NAMALWA (cell line): ENCODE measurements around the gene SOX4.
"Not testable (repeated sequence)": the region's sequence is repeated elsewhere in the genome, so short reads cannot be mapped to it uniquely, and the experiment has no call there.

Source experiments
- DNase-seq: peaks from one replicate; pipeline ENCODE4 v3.0.0-alpha.2; 2015; ENCODE audit warnings: low spot score

Gene SOX4

DNA sequence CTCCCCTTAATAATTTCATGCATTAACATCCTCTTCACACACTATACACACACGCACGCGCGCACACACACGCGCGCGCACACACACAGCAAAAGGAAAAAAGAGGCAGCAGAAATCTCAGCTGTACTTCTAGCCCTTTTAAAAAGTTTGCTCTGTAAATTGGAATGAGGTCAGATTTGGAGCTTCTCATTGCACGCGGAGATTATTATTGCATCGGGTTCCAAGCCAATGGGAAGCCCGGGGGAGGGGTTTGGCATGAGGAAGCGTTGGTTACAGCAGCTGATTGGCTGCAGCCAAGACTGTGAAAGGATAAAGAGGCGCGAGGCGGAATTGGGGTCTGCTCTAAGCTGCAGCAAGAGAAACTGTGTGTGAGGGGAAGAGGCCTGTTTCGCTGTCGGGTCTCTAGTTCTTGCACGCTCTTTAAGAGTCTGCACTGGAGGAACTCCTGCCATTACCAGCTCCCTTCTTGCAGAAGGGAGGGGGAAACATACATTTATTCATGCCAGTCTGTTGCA is at the start of gene SOX4:
Gene SOX4, plus strand, starts transcription at position 340 of the 515 bp plus-strand sequence. CDS start 784 bp downstream, outside the sequence.
- DNase-seq: peak; percentile 96

DNA sequence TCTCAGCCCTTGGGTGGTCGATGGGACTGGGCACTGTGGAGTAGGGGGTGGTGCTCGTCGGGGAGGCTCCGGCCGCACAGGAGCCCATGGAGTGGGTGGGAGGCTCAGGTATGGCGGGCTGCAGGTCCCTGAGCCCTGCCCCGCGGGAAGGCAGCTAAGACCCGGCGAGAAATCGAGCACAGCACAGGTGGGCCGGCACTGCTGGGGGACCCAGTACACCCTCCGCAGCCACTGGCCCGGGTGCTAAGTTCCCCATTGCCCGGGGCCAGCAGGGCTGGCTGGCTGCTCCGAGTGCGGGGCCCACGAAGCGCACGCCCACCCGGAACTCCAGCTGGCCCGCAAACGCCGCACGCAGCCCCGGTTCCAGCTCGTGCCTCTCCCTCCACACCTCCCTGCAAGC is 41.3 kb upstream of the SOX4 start:
- DNase-seq: not testable (repeated sequence)

DNA sequence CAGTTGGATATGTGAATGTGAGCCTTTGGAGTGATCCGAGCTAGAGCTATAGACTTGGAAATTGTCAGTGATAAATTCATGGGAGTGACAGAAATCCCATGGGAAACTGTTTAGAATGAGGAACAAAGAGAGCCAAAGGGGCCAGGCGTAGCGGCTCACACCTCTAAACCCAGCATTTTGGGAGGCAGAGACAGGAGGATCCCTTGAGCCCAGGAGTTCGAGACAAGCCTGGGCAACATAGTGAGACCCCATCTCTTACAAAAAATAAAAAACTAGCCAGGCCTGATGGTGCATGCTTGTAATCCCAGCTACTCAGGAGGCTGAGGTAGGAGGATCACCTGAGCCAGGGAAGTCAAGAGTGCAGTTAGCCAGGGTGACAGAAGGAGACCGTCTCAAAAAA is 39.3 kb upstream of the SOX4 start:
- DNase-seq: no peak

DNA sequence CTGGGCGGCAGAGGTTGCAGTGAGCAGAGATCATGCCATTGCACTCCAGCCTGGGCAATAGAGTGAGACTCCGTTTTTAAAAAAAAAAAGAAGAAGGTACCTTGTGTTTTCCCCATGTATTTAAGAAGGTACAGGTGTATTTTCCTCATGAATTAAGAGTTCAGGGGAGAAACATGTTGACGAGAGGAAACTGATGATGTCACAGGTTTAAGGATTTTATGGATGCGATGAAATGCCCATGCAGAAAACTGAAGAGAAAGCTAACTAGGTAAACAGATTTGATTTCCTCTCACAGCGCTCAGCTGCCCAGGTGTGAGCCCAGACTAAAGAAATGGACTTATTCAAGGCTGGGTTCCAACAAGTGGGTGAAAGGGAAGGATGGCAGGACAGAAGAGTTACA is 38.4 kb upstream of the SOX4 start:
- DNase-seq: no peak

DNA sequence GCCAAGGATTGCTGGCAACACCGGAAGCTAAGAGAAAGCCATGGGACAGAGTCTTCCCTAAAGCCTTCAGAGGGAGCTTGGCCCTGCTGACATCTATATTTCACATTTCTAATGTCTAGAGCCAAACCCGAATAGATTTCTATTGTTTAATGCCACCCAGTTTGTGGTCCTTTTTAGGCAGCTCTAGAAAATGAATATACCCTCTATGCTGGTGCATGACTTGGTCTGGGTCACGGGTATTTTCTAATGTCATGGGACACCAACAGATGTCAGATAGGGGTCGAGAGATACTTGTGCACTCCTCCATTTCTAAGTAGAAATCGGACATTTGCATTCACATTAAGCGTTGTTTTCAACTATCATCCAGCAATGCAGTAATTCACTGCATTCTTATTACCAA is 37.0 kb upstream of the SOX4 start:
- no peak for DNase-seq

DNA sequence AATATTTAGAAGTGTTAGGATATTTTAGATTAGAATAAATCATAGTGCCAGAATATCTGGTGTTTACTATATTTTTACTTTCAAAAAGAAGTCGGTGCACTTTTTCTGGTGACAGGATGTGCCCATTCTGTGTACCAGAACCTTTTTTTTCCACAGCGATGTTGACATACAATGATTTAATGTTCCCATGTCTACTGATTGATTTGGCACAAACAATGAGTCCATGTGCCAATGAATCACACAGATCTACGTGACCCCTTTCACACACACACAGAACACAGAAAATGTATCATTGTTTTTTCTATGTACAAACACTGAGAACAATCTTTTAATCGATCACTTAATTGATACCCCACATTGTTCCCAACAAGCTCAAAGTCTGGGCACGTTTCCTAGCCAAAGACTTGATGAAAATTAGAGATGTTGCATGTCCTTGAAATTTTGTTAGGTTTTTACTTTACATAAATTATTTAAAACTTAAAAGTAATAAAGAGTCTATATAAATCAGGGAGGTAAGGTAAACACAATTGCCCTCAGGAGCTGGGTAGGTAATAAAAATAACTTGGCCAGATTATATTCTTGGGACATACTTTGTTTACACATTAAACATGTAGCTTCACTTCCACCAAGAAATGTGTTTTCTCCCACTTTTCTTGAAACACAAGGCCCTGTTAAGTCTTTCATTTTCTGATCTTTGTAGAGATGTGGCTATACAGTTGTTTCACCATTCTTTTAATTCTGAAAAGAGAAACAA is 36.4 kb upstream of the SOX4 start:
- no peak for DNase-seq

DNA sequence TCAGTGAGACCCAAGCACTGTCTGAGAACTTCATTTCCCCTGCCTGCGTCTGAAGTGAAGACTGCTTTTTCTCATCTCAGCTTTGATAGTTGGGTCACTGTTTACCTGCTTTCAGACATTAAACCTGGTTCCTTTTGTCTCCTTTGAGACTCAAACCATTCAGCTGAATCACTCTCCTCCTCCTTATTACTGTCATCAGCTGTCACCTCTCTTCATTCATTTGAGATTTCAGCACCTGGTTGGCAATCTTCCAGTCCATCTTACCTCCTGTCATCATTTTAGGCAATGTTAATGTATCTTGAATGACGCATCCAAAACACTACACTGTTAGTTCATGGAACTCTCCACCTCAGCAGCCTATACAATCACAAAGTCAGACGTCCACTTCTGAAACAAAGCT is 34.3 kb upstream of the SOX4 start:
- DNase-seq: no peak

DNA sequence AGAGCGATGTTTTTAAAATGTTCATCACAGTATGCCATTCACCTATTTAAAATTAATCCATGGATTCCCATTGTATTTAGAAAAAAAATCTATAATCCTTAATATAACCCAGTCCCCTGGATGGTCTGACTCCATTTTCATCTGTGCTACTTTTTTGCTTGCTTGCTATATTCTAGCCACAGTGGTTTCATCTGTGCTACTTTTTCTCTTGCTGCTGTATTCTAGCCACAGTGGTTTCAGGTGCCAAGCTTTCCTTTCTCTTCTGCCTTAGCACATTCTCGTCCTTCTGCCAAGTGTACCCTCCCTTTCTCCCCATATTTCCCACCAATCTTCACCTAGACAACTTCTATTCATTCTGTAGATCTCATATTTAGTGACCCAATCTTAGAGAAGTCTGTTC is 33.3 kb upstream of the SOX4 start:
- DNase-seq: no peak

DNA sequence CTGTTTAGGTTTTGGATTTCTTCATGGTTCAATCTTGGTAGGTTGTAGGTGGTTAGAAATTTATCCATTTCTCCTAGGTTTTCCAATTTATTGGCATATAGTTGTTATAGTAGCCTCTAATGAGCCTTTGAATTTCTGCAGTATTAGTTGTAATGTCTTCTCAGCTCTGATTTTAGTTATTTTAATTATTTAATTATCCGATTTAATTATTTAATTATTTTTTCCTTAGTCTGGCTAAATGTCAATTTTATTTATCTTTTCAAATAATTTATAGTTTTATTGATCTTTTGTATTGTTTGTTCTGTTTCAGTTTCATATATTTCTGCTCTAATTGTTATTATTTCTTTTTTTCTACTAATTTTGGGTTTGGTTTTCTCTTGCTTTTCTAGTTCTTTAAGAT is 28.1 kb upstream of the SOX4 start:
- DNase-seq: no peak

DNA sequence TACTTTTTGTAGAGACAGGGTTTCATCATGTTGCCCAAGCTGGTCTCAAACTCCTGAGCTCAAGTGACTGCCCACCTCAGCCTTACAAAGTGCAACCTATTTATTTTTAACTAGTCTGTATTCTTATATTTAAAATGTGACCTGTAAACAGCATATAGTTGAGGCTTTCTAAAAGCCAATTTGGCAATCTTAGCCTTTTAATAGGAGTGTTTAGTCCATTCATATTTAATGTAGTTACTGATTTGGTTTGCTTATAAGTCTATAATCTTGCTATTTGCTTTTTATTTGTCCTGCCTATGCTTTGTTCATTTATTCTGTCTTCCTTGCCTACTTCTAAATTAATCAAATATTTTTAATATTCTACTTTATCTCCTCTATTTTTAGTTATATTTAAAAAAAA is 15.0 kb upstream of the SOX4 start:
- no peak for DNase-seq

DNA sequence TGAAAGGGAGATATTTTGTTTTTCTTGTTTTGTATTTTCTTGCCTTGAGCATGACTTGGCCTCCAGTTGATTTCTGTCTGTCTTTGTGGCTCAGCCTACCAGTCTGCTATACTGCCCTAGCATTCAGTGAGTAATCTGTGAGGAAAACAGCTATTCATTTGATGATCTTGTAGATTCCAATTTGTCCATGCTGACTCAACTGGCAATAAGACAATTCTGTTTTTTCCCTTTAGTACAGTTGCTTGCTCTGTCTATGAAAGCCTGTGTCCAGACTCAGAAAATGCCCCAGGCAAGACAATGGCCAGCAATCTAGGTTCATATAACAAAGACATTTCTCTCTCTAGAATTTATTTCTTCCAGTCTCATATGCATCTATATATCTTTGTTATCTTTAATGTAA is 10.9 kb upstream of the SOX4 start:
- DNase-seq: no peak

DNA sequence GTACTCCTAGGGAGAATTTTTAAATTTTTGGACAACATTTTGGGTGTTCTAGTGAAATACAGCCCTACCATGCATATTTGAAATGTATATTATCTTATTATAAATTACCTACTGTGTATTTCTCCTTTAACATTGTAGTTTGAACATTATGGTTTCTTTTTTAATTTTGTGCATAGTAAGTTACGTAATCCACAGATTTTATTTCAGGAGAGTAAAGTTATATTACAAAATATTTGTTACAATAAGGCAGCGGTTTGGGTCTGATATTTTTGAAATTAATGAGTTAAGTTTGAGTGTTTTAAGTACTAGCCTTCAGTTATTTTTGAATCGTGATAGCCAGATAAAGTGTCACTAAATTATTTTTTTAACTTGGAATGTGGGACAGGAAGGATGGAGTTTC is 7.3 kb upstream of the SOX4 start:
- no peak for DNase-seq

DNA sequence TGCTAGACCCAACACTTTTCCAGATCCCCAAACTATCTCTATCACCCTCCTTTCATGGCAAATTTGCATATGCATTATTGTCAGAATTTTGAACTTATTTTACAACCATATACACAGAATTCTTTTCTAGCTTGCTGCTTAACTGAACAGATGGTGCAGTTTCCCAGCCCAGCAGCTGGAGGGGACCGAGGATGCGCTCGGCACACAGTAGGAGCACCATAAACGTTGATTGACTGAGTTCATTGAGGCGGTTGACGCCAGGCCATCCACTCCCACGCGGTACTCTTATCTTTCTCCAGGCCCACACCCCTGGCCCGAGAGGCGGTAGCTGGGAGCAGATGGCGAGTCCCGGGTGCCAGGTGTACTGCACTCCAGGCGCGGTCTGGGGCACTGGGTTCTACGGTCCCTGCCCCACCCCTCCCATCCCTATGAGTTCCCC is 6.8 kb upstream of the SOX4 start:
- DNase-seq: no peak

DNA sequence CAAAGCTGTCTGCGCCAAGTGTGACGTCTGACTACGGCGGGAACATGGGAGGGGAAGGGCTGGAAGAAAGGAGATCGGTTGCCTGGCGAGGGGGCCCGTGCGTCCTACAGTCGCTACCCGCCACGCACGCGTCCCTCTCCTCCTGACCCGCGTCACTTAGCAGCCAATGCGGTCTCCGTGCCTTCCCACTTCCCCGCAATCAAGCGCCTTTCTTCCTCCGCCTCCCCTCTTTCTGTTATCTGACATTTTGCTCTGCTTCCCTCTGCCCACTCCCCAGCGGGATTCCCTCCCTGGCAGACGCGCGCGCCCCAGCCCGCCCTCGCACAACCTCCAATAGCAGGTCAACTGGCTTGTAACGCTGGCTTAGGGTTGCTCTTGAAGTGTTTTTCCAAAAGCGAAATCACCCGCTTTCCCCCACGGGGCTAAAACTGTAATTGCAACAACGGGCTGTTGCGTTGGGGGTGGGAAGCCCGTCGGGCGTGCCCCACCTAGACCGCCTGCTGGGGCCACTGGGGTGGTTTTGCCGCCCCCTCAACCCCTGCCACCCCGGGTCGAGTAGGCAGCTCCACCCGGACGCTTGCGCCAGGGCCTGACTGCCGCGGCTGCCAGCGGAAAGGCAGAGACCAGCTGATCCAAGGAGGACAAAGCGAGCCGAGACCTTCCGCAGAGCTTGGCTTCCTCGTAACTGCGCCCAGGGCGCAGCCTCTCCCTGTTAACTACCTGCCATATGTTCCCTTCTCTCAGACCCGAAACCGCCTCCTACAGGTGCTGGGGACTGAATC is 6.2 kb upstream of the SOX4 start:
- DNase-seq: peak; percentile 54

DNA sequence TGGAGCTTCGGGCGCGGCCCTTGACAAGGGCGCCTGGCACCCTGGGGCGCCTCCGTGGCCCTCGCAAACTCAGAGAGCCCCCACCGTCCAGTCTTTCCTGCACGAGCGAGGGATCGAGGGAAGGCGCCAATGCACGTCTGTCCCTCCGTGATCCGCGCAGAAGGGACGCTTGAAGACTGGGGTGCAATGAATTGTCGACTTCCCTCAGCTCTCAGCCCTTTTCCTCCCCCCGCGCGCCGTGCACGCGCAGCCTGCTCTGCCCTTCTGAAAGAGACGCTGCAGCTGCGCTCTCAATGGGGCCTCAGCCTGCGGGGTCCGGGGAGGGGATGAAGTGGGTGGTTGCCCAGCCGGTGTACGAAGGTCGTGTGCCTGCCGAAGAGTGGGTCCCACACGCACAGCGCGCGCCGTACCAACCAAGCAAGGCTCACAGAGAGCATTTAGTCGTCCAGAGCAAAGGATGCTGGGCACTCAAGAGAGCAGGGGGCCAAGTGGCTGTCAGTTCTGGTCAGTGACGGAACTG is 5.5 kb upstream of the SOX4 start:
- peak; percentile 68 for DNase-seq

DNA sequence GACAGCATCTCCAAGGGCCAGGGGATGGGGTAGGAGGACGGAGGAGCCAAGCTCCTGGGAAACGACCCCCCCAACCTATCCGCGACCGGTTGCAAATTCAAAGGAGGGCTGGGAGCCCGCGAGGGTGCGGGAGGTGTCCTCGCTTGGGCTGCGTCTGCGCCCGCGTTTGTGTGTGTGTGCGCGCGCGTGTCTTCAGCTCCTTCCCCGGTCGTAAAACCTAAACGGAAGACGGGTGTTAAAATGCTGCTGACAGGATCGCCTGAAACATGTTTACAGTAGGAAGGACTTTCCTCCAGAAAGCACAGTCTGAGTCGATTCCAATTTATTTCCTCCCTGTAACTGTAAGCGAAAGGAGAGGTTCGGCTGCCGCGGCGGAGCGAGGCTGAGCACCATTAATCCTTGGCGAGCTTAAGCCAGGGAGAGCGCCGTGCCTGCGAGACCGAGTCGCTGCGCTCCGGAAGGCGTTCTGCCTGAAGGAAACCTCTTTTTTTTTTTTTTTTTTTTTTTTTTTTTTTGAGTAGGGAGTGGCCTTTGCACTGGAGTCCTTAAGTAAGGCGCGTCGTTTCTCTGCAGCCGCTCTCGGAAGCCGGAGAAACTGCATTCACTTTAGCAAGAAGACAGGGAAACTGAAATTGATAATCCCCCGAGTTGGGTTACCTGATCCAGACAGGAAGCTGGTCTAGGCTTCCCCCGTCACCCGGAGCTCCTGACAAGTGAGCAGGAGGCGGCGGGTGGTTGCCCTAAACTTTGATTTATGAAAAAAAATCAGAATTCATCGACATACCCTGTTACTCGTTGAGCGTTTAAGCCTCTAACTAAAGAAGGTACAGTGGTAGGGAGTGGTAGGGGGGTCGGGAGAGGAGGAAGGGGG is 4.8 kb upstream of the SOX4 start:
- DNase-seq: peak; percentile 81

DNA sequence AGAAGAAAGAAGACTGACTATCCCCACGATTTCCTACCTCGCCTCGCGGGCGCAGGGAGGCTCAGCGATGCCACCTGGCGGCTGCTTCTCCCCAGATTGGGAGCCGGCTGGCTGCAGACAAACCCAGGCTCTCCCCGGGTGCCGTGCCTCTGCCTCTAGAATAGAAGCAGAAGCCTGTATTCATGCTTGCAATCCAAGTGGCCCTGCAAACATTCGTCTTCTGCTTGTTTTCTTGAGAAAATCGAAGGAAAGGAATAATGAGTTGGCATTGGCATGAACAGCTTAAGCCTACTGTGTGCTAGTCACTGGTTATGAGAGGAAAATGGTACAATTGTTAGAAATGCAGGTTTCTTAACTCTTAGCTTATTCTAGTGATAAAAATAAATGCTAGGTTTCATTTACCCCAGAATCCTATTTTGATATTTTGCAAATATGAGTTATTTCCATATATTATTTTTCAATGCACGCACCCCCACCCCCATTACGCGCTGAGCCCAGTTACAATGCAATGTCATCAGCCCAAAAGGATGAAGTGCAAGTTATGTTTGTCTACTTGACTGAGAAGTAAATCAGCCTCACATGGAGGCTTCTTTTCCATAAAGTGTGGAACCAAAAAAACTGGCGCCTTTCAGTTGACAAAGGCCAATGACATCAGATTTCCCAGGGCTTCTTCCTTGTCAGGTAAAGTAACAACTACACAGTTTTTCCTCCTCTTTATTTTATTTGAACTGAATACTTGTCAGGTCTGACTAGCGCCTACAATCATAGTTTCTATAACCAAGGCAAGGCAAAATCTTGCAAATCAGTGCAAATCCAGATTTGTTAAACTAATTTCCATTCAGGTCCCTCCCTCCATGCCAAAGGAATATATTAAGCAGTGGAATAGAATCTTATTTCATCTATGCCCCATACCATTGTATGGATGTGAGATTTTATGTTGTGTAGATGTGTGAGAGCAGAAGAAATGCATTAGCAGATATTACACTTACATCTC is 3.9 kb upstream of the SOX4 start:
- DNase-seq: peak; percentile 88

DNA sequence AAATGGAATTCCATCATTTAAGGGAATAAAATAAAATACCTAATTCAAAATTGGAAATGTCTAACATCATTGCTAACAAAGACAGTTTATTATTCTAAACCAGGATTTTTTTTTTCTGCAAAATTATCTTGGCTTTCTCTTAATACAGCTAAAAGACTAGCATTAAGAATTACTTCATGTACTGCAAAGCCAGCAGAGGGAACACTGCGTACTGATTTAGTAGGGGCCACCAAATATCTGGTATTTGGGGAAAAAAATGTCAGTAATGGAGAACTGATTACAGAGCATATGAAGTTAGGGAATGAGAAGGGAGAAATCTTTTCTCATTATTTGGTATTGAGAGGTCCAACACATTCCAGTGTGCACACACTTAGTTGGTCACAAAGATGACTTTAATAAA is 3.2 kb upstream of the SOX4 start:
- DNase-seq: no peak

DNA sequence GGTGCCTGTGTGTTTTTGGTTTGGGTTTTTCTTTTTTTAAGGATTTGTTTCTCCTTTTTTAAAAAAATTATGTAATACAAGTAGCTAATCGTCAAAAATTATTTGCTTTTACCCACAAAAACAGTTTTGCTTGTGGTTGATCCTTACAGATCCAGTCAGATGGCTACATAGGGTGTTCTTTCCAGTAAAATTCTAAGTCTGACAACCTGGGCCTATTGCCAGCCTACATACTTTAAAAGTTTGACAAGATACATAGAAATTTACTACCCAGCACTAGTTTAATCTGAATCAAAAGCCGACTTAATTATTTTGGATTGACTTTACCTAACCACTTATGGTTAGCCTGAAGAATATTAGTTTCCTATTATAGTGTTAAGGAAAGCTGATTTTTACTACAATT is 2.1 kb upstream of the SOX4 start:
- no peak for DNase-seq

DNA sequence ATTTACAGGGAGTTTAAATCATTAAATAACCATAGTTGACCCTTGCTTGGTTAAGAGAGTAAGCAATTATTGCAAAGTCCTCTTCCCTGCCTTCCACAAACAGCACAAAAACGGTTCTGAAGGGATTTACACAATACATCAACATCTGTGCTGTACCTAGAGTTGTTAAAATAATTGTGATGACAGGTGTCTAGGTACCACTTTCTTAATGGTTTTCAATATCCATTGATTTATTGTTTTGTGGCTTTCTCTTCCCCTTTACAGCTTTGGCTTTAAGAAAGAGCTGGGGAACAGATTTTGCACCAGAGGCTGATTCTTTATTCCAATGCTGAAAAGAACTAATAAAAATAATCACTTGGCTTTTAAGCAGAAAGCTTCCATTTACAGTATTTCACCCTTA is 598 bp upstream of the SOX4 start:
- no peak for DNase-seq

DNA sequence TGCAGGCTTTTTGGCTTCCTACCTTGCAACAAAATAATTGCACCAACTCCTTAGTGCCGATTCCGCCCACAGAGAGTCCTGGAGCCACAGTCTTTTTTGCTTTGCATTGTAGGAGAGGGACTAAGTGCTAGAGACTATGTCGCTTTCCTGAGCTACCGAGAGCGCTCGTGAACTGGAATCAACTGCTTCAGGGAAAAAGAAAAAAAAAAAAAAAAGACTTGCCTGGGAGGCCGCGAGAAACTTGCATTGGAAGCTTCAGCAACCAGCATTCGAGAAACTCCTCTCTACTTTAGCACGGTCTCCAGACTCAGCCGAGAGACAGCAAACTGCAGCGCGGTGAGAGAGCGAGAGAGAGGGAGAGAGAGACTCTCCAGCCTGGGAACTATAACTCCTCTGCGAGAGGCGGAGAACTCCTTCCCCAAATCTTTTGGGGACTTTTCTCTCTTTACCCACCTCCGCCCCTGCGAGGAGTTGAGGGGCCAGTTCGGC is 420 bp downstream of the SOX4 start:
- DNase-seq: peak; percentile 61
